HCT116 (cell line): Measurements from ENCODE around the gene ERBB2. TPM values are rescaled to one million over a fixed set of nuclear protein-coding genes. Genes with fewer than 3 reads are reported as not detected.

Experiments
- ATAC-seq: fragments of 200-7000 bp; cut with Tn5 transposase; 2 replicates; pipeline ENCODE4 v1.9.1; 2020; ENCODE audit warnings: mild to moderate bottlenecking, moderate library complexity
- BruUV-seq: library from RNA; stranded (reverse); fragments of 400-500 nt; replicated peaks from 2 replicates; lab custom pipeline; 2021; lab: Mats Ljungman, UMichigan
- CTCF ChIA-PET: fragments of 300-600 bp; sonication (Branson Sonifier 250); formaldehyde crosslinking; loops from one replicate; lab custom pipeline; 2021; ENCODE audit warnings: antibody characterized with exemption; lab: Charles Lee
- POLR2A ChIA-PET: fragments of 300-600, 350-600 bp; sonication (Branson Sonifier 250); formaldehyde crosslinking; loops from one replicate; lab custom pipeline; 2021; ENCODE audit warnings: antibody characterized with exemption; lab: Charles Lee
- RAD21 ChIA-PET, 2 experiments: fragments of 300-600 bp; sonication (Branson Sonifier 250); formaldehyde crosslinking; loops; one replicate each; lab custom pipeline; 2023; ENCODE audit warnings: low total read pairs in 2 of 2; ENCODE audit not compliant: uncharacterized antibody in 2 of 2, unreplicated experiment in 2 of 2, low non-redundant PET in 1 of 2; lab: Charles Lee
- DNase-seq: peaks from one replicate; pipeline ENCODE4 v3.0.0-alpha.2; 2010; ENCODE audit warnings: low read depth, low spot score
- H2AFZ ChIP-seq: fragments of 200-600 bp; shearing (Covaris generic), sonication (generic); 2 replicates; pipeline ENCODE4 v1.6.1; 2017; ENCODE audit warnings: low read depth, mixed run types, mixed read lengths, antibody characterized with exemption, low read length; ENCODE audit not compliant: poor library complexity, severe bottlenecking
- H3K27ac ChIP-seq: 2 replicates; pipeline ENCODE4 v1.5.1; 2012; ENCODE audit warnings: low read depth, low read length
- H3K27me3 ChIP-seq: fragments of 200-600 bp; sonication (generic); 2 replicates; pipeline ENCODE4 v1.6.1; 2016; ENCODE audit warnings: mixed run types, low read length, mixed read lengths; ENCODE audit not compliant: insufficient read depth
- H3K36me3 ChIP-seq, 2 experiments: fragments of 200-500 bp in 1 of 2; fragments of 200-600 bp in 1 of 2; sonication (Bioruptor generic) in 1 of 2; sonication (generic) in 1 of 2; 2 replicates each; pipeline versions ENCODE4 v1.5.1 to v1.6.1; 2014 to 2016; ENCODE audit warnings: low read length in 2 of 2, inconsistent platforms in 1 of 2, mixed read lengths in 1 of 2, mixed run types in 1 of 2; ENCODE audit not compliant: insufficient read depth in 2 of 2, control insufficient read depth in 1 of 2
- H3K4me1 ChIP-seq, 2 experiments: fragments of 200-600 bp in 1 of 2; sonication (generic) in 1 of 2; 2 replicates each; pipeline versions ENCODE4 v1.5.1 to v1.6.1; 2012 to 2017; ENCODE audit warnings: low read length in 2 of 2, inconsistent platforms in 1 of 2, mild to moderate bottlenecking in 1 of 2, mixed read lengths in 1 of 2, mixed run types in 1 of 2, moderate library complexity in 1 of 2; ENCODE audit not compliant: insufficient read depth in 2 of 2, control insufficient read depth in 1 of 2
- H3K4me2 ChIP-seq: fragments of 200-600 bp; sonication (generic); 2 replicates; pipeline ENCODE4 v1.6.1; 2017; ENCODE audit warnings: mixed run types, low read length, mixed read lengths
- H3K4me3 ChIP-seq, 2 experiments: fragments of 200-600 bp in 1 of 2; sonication (generic) in 1 of 2; replicated peaks in 1 of 2; 2 replicates each; pipeline ENCODE4 v1.5.1; 2011 to 2016; ENCODE audit warnings: low read length in 2 of 2, control low read depth in 1 of 2, low read depth in 1 of 2, mild to moderate bottlenecking in 1 of 2, mixed read lengths in 1 of 2, mixed run types in 1 of 2
- H3K79me2 ChIP-seq: fragments of 200-600 bp; sonication (generic); 2 replicates; pipeline ENCODE4 v1.6.1; 2017; ENCODE audit warnings: mild to moderate bottlenecking, mixed run types, low read length, moderate library complexity, mixed read lengths; ENCODE audit not compliant: insufficient read depth
- H3K9ac ChIP-seq: fragments of 200-600 bp; sonication (generic); 2 replicates; pipeline ENCODE4 v1.6.1; 2016; ENCODE audit warnings: low read length, mixed read lengths
- H3K9me2 ChIP-seq: fragments of 200-600 bp; sonication (generic), shearing (Covaris generic); 2 replicates; pipeline ENCODE4 v1.6.1; 2017; ENCODE audit warnings: mixed run types, mild to moderate bottlenecking, moderate library complexity; ENCODE audit not compliant: insufficient read depth
- H3K9me3 ChIP-seq, 2 experiments: fragments of 200-500 bp in 1 of 2; fragments of 200-600 bp in 1 of 2; sonication (Bioruptor generic) in 1 of 2; sonication (generic) in 1 of 2; 2 replicates each; pipeline ENCODE4 v1.6.1; 2014 to 2017; ENCODE audit warnings: low read length in 2 of 2, mixed read lengths in 2 of 2, inconsistent platforms in 1 of 2, low read depth in 1 of 2, mild to moderate bottlenecking in 1 of 2, mixed run types in 1 of 2, moderate library complexity in 1 of 2; ENCODE audit not compliant: control insufficient read depth in 1 of 2, insufficient read depth in 1 of 2
- H4K20me1 ChIP-seq: fragments of 200-600 bp; sonication (generic), shearing (Covaris generic); 2 replicates; pipeline ENCODE4 v1.6.1; 2017; ENCODE audit warnings: mixed run types, mild to moderate bottlenecking, moderate library complexity; ENCODE audit not compliant: insufficient read depth
- CBX3 ChIP-seq: IDR thresholded peaks from 2 replicates; pipeline ENCODE4 v1.6.1; 2012; ENCODE audit warnings: low read depth
- JUND ChIP-seq: IDR thresholded peaks from 2 replicates; pipeline ENCODE4 v1.6.1; 2012
- SIN3A ChIP-seq: IDR thresholded peaks from 2 replicates; pipeline ENCODE4 v1.6.1; 2012; ENCODE audit warnings: low read depth
- SP1 ChIP-seq: IDR thresholded peaks from 2 replicates; pipeline ENCODE4 v1.6.1; 2012; ENCODE audit warnings: low read depth
- YY1 ChIP-seq: IDR thresholded peaks from 2 replicates; pipeline ENCODE4 v1.6.1; 2011; ENCODE audit warnings: low read length, low read depth, moderate library complexity, mild to moderate bottlenecking; ENCODE audit not compliant: insufficient replicate concordance; ENCODE audit errors: extremely low read depth
- ZFX ChIP-seq: fragments of 450-650 bp; IDR thresholded peaks from 2 replicates; pipeline ENCODE4 v1.6.1; 2017
- intact Hi-C: fragments of 100-400 bp; cut with micrococcal nuclease; formaldehyde crosslinking; loops from 2 replicates; pipeline ENCODE4 v1.10.0; 2022
- total RNA-seq: library from RNA; stranded (reverse); gene quantifications from one replicate; pipeline ENCODE4 v1.2.1, GENCODE V29; 2021; ENCODE audit not compliant: unreplicated experiment
- TF ChIP-seq, protein P1 (sequence below): IDR thresholded peaks from 2 replicates; pipeline ENCODE4 v1.6.1; 2012
- TF ChIP-seq, protein P2 (sequence below), 3 experiments: fragments of 200-600 bp in 1 of 3; sonication (generic) in 1 of 3; IDR thresholded peaks in 2 of 3; conservative IDR thresholded peaks in 1 of 3; 2 replicates each; pipeline ENCODE4 v1.5.1; 2012 to 2017; ENCODE audit warnings: low read depth in 2 of 3, low read length in 2 of 3, antibody characterized with exemption in 1 of 3, borderline replicate concordance in 1 of 3, control low read depth in 1 of 3, mild to moderate bottlenecking in 1 of 3, mixed read lengths in 1 of 3, mixed run types in 1 of 3, moderate library complexity in 1 of 3; ENCODE audit not compliant: insufficient read depth in 1 of 3

Gene ERBB2
- total RNA-seq, 1 experiment from 2014 or later: 75.8 TPM

DNA sequence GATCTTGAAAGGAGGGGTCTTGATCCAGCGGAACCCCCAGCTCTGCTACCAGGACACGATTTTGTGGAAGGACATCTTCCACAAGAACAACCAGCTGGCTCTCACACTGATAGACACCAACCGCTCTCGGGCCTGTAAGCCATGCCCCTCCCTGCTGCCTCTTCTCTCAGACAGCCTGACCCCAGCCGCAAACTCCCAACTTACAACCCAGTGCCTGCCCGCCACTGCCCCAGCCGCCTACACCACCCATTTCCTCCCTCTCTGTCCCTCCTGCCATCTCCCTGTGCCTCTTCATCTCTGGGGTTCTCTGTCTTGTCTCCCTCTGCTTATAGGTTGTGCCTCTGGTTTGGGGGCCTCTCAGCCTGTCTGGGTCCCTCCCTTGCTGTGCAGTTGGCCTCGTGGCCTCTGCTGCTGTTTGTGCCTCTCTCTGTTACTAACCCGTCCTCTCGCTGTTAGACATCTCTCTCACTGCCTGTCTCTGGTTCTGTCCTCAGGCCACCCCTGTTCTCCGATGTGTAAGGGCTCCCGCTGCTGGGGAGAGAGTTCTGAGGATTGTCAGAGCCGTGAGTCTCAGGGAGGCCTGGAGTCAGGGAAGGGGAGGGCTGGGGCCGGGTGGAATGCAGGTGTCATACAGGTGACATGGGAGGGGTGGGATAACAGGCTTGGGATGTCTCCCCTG is 9.6 kb downstream of the ERBB2 start:
- Histone ChIP-seq H3K9me2 (no peaks in the 10 kb centered on the region), H2AFZ (no peak overlapping the region), H3K36me3 (peaks cover 4 to 28% of the 10 kb centered on the region in 2 experiments; a peak in 2 of 4 replicates), H3K27me3 (no peaks in the 10 kb centered on the region), H3K4me3 (no peak overlapping the region), H3K9ac (no peak overlapping the region), H3K9me3 (no peaks in the 10 kb centered on the region), H3K79me2 (peaks cover 19% of the 10 kb centered on the region; the same call in 1 of the 2 replicates), H3K27ac (no peak overlapping the region), H3K4me1 (peaks cover 27 to 28% of the 10 kb centered on the region in 2 experiments), H4K20me1 (no peaks in the 10 kb centered on the region), H3K4me2 (no peak overlapping the region)
- intact Hi-C loops: no loop called here
- DNase-seq: no peak
- BruUV-seq: no TSS peak
- CTCF ChIA-PET: interaction anchor here (1.0 kb wide), 1 partner anchor 56 kb away, joined by 3 read pairs; no protein-coding TSS in a partner anchor
- TF ChIP-seq ZFX: no peak
- TF ChIP-seq, protein P1, sequence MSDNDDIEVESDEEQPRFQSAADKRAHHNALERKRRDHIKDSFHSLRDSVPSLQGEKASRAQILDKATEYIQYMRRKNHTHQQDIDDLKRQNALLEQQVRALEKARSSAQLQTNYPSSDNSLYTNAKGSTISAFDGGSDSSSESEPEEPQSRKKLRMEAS: no peak
- no peak for TF ChIP-seq SP1
- TF ChIP-seq CBX3: no peak
- RAD21 ChIA-PET: no interaction called here
- no peak for ATAC-seq
- POLR2A ChIA-PET: no interaction called here

DNA sequence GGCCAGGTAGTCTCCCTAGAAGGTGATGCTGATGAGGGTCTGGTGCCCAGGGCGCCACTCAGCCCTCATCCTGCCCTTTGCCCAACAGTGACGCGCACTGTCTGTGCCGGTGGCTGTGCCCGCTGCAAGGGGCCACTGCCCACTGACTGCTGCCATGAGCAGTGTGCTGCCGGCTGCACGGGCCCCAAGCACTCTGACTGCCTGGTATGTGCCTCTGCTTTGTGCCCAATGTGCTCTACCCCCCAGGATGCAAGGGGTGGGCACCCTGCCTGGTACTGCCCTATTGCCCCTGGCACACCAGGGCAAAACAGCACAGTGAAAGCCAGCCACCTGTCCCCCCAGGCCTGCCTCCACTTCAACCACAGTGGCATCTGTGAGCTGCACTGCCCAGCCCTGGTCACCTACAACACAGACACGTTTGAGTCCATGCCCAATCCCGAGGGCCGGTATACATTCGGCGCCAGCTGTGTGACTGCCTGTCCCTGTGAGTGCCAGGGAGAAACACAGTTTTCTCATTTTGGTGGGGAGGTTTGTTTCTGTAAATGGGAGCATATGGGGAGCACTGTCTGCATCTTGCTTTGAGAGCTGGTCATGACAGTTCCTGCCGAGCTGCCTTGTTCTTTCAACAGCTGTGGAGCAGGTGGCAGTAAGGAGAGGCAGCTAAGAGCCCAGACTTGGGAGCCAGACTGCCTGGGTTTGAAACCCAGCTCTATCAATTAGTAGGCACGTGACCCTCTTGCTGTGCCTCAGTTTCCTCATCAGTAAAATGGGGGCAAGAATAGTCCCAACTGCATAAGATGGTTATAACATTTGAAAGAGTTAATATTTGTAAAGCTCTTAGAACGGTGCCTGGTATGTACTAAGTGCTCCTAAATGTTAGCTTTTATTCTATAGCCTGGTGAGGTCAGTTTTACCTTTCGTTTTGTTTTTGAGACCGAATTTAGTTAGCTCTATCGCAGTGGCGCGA is 10.4 kb downstream of the ERBB2 start:
- DNase-seq: no peak
- CTCF ChIA-PET: interaction anchor here (0.6 to 1.2 kb wide), 2 partner anchors 10 to 163 kb away, joined by 3 read pairs; partner anchors contain the start of gene ERBB2
- Histone ChIP-seq H3K27ac (no peak overlapping the region), H3K9ac (no peak overlapping the region), H3K4me3 (no peak overlapping the region), H3K4me1 (peaks cover 18 to 19% of the 10 kb centered on the region in 2 experiments), H3K4me2 (no peak overlapping the region), H4K20me1 (no peaks in the 10 kb centered on the region), H3K27me3 (no peaks in the 10 kb centered on the region), H3K36me3 (peaks cover 4 to 30% of the 10 kb centered on the region in 2 experiments; a peak in 2 of 4 replicates)
- POLR2A ChIA-PET: no interaction called here
- TF ChIP-seq, protein P2, sequence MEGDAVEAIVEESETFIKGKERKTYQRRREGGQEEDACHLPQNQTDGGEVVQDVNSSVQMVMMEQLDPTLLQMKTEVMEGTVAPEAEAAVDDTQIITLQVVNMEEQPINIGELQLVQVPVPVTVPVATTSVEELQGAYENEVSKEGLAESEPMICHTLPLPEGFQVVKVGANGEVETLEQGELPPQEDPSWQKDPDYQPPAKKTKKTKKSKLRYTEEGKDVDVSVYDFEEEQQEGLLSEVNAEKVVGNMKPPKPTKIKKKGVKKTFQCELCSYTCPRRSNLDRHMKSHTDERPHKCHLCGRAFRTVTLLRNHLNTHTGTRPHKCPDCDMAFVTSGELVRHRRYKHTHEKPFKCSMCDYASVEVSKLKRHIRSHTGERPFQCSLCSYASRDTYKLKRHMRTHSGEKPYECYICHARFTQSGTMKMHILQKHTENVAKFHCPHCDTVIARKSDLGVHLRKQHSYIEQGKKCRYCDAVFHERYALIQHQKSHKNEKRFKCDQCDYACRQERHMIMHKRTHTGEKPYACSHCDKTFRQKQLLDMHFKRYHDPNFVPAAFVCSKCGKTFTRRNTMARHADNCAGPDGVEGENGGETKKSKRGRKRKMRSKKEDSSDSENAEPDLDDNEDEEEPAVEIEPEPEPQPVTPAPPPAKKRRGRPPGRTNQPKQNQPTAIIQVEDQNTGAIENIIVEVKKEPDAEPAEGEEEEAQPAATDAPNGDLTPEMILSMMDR (IDR thresholded peaks at IDR 0.05 in 2 of 3, conservative IDR thresholded peaks at IDR 0.05 in 1 of 3; ENCODE audit: borderline replicate concordance in 1 of 3, insufficient read depth in 1 of 3, low read depth in 2 of 3, low read length in 2 of 3): no peak
- no peak for TF ChIP-seq SP1
- TF ChIP-seq, protein P1: no peak
- no peak for TF ChIP-seq JUND
- TF ChIP-seq SIN3A: no peak
- TF ChIP-seq YY1: no peak
- TF ChIP-seq, all 23 proteins: peak for 0
- RAD21 ChIA-PET: no interaction called here
- ATAC-seq: no peak
- peaks cover 11% of the 10 kb centered on the region; the same call in 1 of the 2 replicates for H3K79me2 ChIP-seq
- BruUV-seq: no TSS peak
- H2AFZ ChIP-seq: no peak overlapping the region
- no peaks in the 10 kb centered on the region for H3K9me2 ChIP-seq
- intact Hi-C loops: no loop called here
- no peaks in the 10 kb centered on the region for H3K9me3 ChIP-seq
